GM18907 (cell line): Measurements from ENCODE around the gene COL1A1.

Experiments used
- ATAC-seq: cut with Tn5 transposase; IDR thresholded peaks from one replicate; pipeline ENCODE4 v1.9.1; 2021; ENCODE audit warnings: mild to moderate bottlenecking, moderate library complexity; ENCODE audit not compliant: unreplicated experiment

The COL1A1 gene

GRCh38 chr17:50174444-50174843 lies 27.0 kb downstream of the COL1A1 start:
- no peak for ATAC-seq

DNA sequence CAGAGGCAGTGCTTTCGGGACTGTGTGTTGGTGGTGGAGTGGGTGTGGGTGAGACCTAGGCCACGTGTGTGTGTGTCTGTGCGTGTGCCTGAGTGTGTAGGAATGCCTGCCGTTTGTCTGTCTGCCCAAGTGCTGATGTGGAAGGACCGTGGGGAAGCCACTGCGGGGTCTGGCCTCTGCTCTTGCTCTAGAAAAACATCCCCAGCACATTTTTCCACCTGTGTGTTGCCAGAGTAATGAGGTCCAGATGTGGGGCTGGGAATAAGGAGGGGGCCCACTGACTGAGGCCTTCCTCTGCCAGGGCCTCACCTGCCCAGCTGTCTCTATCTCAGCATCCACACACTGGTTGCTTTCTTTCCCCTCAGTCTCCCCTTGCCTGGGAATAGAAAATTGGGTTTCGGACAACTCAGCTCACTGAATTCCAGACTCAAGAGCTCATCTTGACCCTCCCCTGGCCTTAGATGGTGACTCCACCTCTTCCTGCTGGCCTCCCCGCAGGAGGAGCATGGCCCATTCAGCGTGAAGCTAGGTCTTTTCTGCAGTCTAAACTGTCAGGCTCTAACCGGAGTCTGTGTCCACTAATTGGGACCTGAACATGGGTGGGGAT lies 28.0 kb downstream of the COL1A1 start:
- ATAC-seq = no peak

DNA sequence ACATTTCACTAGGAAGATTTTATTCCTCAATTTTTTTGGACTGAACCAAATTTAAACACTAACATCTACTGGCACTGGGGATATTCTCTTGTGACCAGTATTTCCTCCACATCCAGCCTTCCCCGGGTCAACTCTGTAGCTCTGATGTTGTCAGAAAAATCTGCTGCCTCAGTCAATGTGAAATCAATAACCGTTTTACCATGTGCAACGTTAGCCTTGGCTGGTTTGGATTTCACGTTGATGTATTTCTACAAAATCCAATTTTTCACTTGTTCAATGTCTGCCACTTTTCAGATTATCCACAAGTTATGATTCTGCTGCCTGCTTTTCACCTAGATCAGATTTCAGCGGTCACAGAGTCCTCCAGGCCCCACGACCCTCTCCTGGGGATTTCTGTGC lies 28.5 kb downstream of the COL1A1 start:
- no peak for ATAC-seq

DNA sequence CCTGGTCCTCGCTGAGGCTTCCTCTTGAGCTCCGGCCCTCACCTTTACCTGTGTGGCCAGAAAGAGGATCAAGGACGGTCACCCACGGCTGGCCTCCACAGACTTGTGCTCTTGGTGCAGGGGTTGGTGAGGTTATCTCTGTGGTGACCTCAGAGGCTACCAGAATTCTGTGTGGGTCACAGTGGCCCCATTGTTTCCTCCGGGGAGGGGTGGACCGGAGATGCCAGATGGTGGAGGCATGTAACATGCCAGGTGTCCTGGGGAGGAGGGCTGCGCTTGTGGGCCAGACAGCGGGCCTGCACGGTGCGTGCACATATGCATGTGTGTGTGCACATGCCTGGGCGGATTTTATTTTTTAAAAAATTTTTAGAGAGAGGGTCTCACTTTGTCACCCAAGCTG lies 29.3 kb downstream of the COL1A1 start:
- ATAC-seq = no peak

DNA sequence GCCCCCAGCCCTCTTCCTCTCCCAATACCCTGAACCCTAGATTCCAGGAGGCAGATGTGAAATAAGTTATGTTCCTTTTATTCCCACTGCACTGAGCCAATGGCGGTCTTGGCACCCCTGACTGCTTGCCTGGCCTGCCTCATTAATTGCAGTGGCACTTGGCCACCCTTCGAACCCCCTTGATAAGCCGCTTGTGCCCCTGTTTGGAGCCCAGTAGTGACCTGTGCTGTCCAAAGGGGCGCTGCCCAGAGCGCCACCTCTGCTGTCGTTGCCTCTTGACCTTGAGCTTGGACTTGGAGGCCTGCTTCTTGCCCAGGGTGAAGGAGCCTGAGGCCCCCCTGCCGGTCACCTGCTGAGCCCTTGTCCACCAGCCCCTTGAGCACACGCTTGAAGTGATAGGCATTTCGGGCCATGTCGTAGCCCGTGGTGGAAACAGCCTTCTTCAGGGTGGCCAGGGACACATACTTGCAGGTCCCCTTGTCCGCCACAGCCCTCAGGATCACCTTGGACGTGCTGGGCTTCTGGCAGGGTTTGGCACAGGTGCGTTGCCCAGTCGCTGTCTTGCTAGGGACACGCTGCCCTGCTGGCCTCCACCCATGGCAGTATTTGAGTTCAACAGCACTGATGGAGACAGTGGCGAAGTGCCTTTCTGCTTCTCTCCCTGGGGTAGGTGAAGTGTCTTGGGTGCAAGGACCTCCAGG lies 29.9 kb downstream of the COL1A1 start:
- ATAC-seq = no peak

DNA sequence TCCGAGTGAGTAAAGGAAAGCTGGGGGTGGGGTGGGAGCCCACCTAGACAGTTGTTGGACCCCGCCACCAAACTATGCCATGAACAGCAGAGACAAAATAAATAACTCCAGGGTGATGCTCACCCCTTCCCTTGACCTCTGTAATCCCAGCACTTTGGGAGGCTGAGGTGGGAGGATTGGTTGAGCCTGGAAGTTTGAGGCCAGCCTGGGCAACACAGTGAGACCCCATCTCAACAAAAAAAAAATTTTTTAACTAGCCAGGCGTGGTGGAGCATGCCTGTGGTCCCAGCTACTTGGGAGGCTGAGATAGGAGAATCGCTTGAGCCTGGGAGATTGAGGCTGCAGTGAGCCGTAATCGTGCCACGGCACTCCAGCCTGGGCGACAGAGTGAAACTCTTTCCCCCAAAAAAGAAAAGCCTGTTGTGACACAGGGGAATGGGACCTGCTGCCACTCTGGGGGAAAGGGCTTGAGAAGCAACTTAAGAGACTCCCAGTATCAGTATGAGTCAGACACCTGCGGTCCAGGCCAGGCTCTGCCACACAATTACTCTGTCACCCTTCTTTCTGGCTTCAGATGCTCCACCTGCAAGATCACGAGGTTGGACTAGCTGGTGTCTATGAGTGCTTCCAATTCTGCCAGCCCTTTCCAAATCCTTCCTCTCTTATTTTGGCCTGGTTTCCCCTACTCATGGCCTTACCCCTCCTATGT lies 30.6 kb downstream of the COL1A1 start:
- peak; percentile 72 for ATAC-seq

- no peak for ATAC-seq
Measured at GRCh38 chr17:50169881-50170459, 31.5 kb downstream of the COL1A1 start.

- ATAC-seq = no peak
Measured at GRCh38 chr17:50169121-50169764, 32.2 kb downstream of the COL1A1 start.

- ATAC-seq = no peak
Measured at GRCh38 chr17:50168319-50168718, 33.1 kb downstream of the COL1A1 start.

GRCh38 chr17:50167371-50167770 lies 34.1 kb downstream of the COL1A1 start:
- no peak for ATAC-seq

DNA sequence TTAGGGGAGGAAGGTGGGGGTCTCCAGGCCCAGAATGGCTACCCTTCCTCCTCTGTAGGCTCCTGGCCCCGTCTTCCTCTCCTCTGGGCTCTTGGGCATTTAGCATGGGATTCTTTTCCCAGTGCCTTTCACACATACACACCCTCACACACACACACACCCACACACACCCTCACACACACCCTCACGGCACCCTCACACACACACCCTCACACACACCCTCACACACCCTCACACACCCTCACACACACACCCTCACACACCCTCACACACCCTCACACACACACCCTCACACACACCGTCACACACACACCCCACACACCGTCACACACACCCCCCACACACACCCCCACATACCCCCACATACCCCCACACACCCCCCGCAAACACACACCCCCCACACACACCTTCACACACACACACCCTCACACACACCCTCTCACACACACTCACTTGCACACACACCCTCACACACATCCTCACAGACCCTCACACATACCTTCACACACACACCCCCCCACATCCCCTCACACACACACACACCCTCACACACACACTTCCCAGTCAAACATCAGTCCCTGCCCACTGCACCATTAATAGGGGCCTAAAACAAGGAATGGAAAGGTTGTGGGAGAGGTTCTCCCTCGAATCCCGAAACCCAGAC lies 34.8 kb downstream of the COL1A1 start:
- no peak for ATAC-seq

GRCh38 chr17:50165867-50166517 lies 35.4 kb downstream of the COL1A1 start, which contains the start of gene SGCA:
TSS of gene SGCA (plus strand) at chr17:50166005. CDS start at chr17:50166041, 36 bp downstream.
- ATAC-seq = no peak

- no peak for ATAC-seq
Measured at GRCh38 chr17:50165466-50165865, 36.0 kb downstream of the COL1A1 start.

- ATAC-seq = no peak
Measured at GRCh38 chr17:50165066-50165465, 36.4 kb downstream of the COL1A1 start.

- no peak for ATAC-seq
Measured at GRCh38 chr17:50164697-50164988, 36.8 kb downstream of the COL1A1 start.

DNA sequence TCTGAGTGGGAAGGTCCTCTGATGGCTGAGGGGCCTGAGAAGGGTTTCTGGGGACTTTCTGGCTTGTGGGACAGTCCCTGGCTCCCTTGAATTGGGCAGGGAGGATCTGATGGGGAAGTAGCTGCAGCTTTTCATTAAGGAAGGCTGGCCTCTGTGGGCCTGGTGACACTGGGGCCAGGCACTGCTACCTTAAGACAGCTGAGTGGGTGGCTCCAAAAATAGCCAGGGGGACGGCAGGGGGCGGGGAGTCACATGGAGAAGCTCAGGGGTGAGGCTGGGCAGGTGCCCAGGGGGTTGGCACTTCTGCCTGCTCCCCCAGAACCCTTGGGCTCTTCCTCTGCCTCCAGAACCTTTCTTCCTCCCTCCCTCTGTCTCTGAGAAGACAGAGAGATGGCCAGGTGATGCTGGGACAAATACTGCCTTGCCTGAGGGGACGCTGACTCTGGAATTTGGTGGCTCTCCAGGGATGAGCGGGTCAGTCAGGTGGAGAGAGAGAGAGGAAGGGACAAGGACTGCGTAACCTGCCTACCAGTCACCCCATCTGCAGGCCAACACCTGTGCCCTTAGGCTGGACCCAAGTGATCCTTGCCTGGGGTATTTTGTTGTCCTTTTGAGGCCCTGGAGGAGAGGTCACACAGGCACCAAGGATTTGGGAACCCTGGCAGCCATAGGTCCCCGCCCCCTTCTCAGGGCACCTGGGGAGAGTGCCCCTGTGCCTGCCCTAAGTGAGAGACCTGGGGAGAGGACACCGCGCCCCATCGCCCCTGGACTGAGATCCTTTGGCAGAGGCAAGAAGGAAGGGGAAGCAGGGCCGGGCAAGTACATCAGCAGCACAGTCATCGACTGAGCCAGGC lies 37.4 kb downstream of the COL1A1 start:
- ATAC-seq = no peak

- no peak for ATAC-seq
Measured at GRCh38 chr17:50162466-50163254, 38.8 kb downstream of the COL1A1 start.

GRCh38 chr17:50161911-50162288 lies 39.5 kb downstream of the COL1A1 start:
- ATAC-seq = no peak
